Measurements from ENCODE around the gene SPATA31D4. TPM values are rescaled to one million over a fixed set of nuclear protein-coding genes. Genes with fewer than 3 reads are reported as not detected.

The SPATA31D4 gene
- total and polyA plus RNA-seq, 10 of the 15 experiments (the other 5 are each of a cell fraction or from before 2014, with no cell fraction given): not detected

GRCh38 chr9:81976351-81976750 lies 48.1 kb downstream of the SPATA31D4 start (continued):
- TF ChIP-seq ZBTB33 (IDR thresholded peaks at IDR 0.05) (no peak), FOXK2 (IDR thresholded peaks at IDR 0.05) (no peak), SREBF1 (IDR thresholded peaks at IDR 0.05; ENCODE audit: low read length) (no peak), TCF3 (IDR thresholded peaks at IDR 0.05; ENCODE audit: borderline replicate concordance, insufficient read depth, low read depth, low read length) (no peak), ZNF687 (IDR thresholded peaks at IDR 0.05) (no peak), MYC (IDR thresholded peaks at IDR 0.05; ENCODE audit: insufficient read depth, insufficient read length, insufficient replicate concordance, low read length, severe bottlenecking) (no peak), RCOR1 (conservative IDR thresholded peaks at IDR 0.05; ENCODE audit: low read depth, low read length) (no peak), EZH2 (IDR thresholded peaks at IDR 0.05; ENCODE audit: borderline replicate concordance, control insufficient read depth, low read depth, low read length) (no peak), CUX1 (IDR thresholded peaks at IDR 0.05; ENCODE audit: insufficient replicate concordance, low read depth, low read length) (no peak), KDM1A (IDR thresholded peaks at IDR 0.05; ENCODE audit: borderline replicate concordance) (no peak)
